GM12873 (cell line): ENCODE results near the gene TFDP1.

Experiments
- TF ChIP-seq, protein P1 (sequence below): IDR thresholded peaks from 2 replicates; pipeline ENCODE4 v1.5.1; 2012; ENCODE audit warnings: low read depth, mild to moderate bottlenecking, moderate library complexity, low read length, control low read depth; ENCODE audit not compliant: insufficient read depth; ENCODE audit errors: missing control alignments

The TFDP1 gene

DNA sequence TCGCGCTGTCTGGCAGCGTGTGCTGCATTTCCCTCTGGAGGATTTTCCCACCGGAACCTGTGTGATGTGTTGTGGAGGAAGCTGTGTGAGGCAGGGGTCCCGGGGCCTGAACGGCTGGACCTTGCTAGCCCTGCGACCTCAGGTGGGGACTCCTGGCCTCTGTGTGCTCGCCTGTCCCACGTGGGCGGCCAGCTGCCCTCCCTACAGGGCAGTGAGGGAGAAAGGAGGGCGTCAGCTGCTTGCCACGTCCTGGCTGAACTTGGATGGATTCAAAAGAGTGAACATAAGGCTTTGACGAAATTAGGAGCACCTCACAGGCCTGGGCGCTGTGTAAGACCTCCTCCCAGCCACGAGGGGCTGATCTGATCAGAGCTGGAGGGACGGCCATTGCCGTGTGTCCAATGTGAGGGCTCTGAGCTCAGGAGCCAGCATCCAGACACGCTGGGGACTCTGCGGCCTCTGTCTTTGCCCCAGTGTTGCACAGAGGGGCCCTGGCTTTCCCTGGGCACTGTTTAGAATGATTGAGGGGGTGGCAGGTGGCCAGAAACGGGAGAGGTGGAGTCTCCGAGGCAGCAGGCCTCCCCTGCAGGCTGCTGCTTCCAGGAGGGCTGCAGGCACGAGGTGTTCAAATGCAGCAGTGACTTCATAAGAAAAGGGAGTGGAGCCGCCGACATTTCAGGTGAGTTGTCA, 13.0 kb downstream of the TFDP1 start:
- TF ChIP-seq, protein P1, sequence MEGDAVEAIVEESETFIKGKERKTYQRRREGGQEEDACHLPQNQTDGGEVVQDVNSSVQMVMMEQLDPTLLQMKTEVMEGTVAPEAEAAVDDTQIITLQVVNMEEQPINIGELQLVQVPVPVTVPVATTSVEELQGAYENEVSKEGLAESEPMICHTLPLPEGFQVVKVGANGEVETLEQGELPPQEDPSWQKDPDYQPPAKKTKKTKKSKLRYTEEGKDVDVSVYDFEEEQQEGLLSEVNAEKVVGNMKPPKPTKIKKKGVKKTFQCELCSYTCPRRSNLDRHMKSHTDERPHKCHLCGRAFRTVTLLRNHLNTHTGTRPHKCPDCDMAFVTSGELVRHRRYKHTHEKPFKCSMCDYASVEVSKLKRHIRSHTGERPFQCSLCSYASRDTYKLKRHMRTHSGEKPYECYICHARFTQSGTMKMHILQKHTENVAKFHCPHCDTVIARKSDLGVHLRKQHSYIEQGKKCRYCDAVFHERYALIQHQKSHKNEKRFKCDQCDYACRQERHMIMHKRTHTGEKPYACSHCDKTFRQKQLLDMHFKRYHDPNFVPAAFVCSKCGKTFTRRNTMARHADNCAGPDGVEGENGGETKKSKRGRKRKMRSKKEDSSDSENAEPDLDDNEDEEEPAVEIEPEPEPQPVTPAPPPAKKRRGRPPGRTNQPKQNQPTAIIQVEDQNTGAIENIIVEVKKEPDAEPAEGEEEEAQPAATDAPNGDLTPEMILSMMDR, result no peak

GRCh38 chr13:113598081-113598410, 13.5 kb downstream of the TFDP1 start:
- TF ChIP-seq, protein P1, result no peak

GRCh38 chr13:113598481-113598880, 13.9 kb downstream of the TFDP1 start:
- TF ChIP-seq, protein P1, result no peak

GRCh38 chr13:113599391-113599790, 14.8 kb downstream of the TFDP1 start:
- TF ChIP-seq, protein P1, result no peak

- TF ChIP-seq, protein P1, result no peak
These were observed 16.9 kb downstream of the TFDP1 start for GRCh38 chr13:113601166-113602070.

DNA sequence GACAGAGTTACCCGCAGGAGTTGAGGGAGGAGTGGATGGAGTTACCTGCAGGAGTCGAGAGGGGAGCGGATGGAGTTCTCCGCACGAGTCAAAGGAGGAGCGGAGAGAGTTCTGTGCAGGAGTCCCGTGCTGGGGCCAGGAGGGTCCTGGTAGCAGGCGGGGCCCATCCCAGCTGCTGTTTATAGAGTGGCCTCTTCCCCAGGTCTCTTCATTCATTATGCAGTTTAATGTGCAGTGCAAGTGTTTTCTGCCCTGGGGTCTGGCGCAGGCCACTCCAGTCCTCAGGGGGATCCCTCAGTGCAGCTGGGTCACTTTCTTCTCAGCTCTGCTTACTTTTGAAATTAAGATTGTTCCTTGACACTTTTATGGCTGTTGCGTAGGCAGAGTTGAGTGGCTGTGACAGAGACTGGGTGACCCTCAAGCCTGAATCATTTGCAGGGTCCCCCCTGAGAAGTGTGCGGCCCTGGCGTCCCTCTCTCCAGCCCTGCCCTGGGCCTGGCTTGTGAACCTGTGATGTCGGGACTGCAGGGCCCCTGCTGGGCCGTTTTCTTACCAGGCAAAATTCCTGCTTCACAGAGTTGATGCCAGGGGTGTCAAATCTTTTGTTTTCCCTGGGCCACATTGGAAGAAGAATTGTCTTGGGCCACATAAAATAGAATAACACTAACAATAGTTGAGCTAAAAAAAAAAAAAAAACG, 17.9 kb downstream of the TFDP1 start:
- TF ChIP-seq, protein P1, result no peak

GRCh38 chr13:113603116-113603710, 18.7 kb downstream of the TFDP1 start:
- TF ChIP-seq, protein P1, result no peak
